HG02938 (cell line): ENCODE results near the gene ODC1.

Source experiments
- ATAC-seq: cut with Tn5 transposase; IDR thresholded peaks from one replicate; pipeline ENCODE4 v1.9.1; 2021; ENCODE audit warnings: mild to moderate bottlenecking, moderate library complexity; ENCODE audit not compliant: unreplicated experiment

ODC1 gene

GRCh38 chr2:10402062-10402585 is 46.0 kb downstream of the ODC1 start:
- ATAC-seq = no peak

DNA sequence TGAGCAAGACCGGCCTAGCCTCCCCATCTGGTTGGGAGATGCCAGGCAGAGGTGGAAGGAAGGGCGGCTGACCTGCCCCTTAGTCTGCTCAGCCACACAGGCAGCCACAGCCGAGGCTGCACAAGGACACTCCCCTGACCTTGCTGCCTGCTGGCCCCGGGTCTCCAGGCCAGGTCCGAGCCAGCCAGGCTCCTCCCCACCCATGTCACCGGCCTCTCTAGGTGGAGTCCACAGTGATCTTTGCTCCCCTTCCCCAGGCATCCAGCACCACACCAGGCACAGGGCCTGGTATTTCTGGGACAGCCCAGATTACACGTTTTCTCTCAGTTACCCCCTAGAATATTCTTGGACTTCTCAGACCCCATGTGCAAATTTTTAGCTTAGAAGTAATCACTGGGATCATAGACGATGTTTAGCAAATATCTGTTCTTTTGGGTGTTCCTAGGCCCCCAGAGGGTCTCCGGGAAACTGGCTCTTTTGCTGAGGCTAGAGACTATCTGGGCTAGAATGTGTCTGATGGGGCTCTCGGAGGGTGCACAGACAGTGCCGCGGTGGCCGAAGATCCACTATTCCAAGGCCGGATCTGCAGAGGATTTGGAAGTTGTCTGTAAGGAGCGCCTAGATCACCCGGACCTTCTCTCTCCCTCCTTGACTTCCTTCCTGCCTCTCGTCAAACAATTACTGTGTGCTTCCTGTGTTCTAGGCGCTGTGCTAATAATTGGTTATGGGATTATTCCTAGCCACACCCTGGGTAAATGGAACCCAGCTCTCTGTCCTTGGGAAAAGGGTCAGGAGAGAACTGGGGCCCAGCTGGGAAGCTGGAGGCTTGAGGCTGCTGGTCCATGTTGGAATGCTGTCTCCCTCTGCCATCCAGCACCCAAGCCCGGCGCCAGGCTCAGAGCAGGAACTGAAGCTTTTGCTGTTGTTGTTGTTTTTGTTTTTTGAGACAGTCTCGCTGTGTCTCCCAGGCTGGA is 46.9 kb downstream of the ODC1 start:
- ATAC-seq = no peak

DNA sequence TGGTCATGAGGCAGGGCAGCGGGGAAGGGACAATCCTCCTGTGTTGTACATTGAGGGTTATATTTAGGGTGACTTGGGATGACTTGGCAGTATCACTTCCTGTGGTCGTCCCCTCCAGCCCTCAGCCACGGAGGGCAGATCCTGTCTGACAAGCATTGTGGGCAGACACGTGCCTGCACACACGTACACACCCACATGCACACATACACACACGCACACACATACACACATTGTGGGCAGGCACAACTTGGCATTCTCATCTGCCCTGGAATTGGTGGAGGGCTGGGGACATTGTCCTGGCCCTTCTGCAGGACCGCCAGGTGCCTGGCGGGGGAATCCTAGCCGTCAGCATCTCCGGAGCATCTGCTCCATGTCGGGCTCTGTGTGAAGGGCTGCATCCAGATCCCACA is 47.6 kb downstream of the ODC1 start:
- no peak for ATAC-seq

DNA sequence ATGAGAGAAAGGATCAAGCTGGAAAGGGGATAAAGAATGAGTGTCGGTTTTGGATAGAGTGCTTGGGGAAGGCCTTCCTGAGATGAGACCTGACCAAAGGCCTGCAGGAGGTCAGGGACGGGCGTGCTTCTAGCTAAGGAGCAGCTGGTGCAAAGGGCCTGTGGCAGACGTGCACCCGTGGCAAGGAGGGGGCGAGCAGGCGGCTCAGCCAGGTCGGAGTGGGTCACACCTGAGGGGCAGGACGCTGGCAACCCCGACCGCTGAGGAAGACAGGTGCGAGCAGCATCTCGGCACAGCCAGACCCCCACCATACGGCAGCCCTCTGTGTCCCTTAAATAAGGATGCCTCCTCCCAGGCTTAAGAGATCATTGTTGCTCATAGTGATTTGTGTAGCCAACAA is 48.1 kb downstream of the ODC1 start:
- no peak for ATAC-seq

DNA sequence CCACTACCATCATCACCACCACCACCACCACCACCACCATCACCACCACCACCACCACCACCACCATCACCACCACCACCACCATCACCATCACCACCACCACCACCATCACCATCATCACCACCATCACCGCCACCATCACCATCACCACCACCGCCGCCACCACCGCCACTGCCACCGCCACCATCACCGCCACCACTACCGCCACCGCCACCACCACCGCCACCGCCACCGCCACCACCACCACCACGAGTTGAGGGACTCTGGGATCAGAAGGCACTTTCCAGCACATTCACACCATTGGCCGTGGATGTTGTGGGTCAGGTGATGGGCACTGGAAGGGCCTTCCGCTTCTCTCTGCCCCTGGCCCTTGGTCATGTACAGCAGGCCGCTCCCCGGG is 48.8 kb downstream of the ODC1 start:
- no peak for ATAC-seq

- ATAC-seq = no peak
Observed at GRCh38 chr2:10398496-10398895, 49.6 kb downstream of the ODC1 start.

GRCh38 chr2:10397878-10398277 is 50.2 kb downstream of the ODC1 start:
- ATAC-seq = no peak

DNA sequence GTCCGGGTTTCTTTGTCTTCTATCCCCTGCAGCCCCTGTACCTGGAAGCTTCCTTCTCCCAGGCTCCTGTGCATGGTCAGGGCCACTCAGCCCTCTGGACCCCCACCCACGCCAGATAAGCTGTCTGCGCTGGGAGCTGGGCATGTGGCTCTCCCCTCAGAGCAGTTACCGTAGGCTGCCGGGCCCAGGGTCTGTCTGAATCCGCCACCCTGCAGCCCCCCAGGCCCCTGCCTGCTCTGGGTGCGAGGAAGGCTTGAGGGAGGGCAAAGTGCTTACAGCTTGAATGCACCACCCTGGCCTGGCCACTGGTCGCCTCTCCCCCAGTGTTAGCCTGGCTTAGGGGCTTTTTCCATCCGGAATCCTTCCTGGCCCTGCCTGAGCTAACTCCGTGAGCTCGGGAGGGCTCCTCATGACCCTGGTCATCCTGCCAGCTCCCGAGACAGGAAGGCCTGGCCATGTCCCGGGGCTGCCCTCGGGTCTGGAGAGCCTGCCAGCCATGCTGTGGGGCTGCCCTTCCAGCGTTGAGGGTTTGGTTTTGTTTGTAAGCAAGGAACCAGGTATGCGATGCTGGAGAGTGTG is 50.7 kb downstream of the ODC1 start:
- ATAC-seq = no peak

- no peak for ATAC-seq
Observed at GRCh38 chr2:10396464-10396863, 51.7 kb downstream of the ODC1 start.

DNA sequence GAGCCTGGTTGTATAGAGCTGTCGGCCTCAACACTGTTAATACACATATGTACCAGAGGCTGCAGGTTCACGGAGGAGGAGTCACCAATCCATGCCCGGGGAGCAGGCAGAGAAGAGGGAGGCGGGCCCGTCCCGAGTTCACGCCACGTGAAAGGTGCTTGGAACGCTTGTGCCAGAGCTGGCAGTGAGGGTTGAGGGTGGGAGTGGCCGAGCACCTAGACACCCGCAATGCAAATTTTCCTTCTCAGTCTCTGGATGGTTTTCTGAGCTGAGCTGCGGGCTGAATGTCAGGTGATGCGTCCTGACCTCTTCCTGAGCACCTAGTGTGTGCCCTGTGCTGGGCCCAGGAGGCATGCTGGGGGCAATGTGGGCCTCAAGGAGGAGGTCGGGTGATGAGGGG is 52.2 kb downstream of the ODC1 start:
- ATAC-seq = no peak

DNA sequence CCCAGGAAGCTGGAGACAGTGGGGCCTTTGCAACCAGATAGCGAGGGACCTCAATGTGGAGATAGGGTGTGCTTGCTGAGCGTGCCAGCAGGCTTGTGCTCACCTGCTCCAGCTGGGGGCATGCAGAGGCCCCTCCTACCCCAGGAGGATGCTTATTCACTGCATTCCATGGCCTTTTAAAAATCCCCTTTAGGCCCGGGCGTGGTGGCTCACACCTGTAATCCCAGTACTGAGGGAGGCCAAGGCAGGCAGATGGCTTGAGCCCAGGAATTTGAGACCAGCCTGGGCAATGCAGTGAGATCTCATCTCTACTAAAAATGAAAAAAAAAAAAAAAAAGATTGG is 54.5 kb downstream of the ODC1 start:
- no peak for ATAC-seq

DNA sequence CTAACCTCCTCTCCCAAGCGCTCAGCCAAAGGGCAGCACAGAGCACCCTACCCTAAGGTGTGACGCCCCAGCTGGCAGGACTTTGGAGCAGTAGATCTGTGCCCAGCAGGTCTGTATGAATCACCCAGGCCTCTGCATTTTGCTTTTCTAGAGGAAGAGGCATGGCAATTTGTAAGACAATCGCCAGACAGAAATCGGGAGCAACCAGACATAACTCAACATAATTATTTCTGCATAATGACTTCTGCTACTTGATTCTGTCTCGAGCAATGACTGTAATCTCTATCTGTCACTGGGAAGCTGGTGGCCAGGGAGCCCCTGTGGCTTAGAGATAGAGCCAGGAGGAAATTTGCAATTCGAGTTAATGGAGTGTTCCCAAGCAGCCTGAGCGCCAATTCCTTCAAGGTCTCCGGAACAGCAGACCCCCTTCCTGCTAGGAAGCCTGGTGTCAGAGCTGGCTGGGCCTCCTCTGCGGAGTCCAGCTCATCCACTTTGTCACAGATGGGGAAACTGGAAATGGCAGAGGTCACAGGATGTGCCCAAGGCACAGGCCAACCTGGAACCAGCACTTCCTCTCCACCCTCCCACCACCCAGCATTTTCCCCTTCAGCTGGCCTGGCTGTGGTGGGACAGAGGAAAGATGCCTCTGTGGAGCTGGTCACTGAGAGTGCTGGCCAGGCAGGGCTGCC is 55.0 kb downstream of the ODC1 start:
- no peak for ATAC-seq

DNA sequence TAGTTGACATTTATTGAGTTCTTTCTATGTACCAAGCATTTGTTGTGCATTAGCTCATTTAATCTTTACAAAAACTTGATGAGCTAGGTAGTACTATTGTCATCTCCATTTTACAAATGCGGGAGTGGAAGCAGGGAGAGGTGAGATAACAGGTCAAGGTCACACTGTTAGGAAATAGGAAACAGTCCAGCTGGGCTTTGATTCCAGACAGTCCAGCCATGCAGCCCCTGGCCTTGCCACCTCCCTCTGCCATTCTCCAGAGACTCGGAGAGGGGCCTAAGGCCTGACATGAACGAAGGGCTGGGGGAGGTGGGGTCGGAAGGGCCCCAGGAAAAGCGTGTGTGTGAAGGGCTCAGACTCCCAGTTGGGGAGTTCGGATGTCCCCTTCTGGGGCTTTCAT is 55.6 kb downstream of the ODC1 start:
- no peak for ATAC-seq

GRCh38 chr2:10392100-10392499 is 56.0 kb downstream of the ODC1 start:
- ATAC-seq = no peak

DNA sequence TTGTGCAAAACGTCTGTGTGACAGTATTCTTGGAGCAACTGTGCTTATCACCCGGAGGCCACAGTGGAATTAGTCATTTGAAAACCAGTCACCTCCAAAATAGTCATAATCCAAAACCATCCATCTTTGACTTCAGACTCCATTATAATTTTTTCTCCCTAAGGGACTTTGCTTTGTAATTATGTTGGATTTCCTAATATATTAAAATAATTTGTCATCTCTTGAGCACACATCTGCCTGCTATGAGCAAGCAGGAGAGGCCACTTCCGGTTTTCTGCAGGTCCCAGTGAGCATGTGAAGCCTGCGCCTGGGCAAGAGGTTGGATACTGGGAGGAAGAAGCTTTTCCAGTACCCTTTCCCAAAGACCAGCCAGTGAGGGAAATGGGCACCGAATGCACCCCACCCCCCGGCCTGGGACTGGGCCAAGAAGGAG is 57.7 kb downstream of the ODC1 start:
- ATAC-seq = no peak
